ENCODE data around the gene NAALADL2. TPM values are rescaled to one million over a fixed set of nuclear protein-coding genes. Genes with fewer than 3 reads are reported as not detected.

NAALADL2 gene
- total RNA-seq, 4 donors from 2014 or later: 3.8 to 20.3 (median 8.6) TPM

- Histone ChIP-seq H3K4me3 (no peak overlapping the region), H3K27ac (replicated peaks in 1 of 4) (no peak overlapping the region), H3K9me3 (no peaks in the 10 kb centered on the region), H3K36me3 (no peaks in the 10 kb centered on the region), H3K4me1 (no peaks in the 10 kb centered on the region), H3K27me3 (no peaks in the 10 kb centered on the region)
- DNase-seq (ENCODE audit: extremely low spot score): no peak
- WGBS: 93% methylated on average over 2 of the region's 2 CpGs
- no peak for TF ChIP-seq EP300 (IDR thresholded peaks at IDR 0.05)
- no peak for TF ChIP-seq POLR2A (IDR thresholded peaks at IDR 0.05; ENCODE audit: low read depth)
- TF ChIP-seq POLR2AphosphoS5 (IDR thresholded peaks at IDR 0.05): no peak
- TF ChIP-seq CTCF (IDR thresholded peaks at IDR 0.05): no peak
- intact Hi-C loops (cut with DNase I): no loop called here
Observed at GRCh38 chr3:175746308-175746707, 887.2 kb downstream of the NAALADL2 start.

- intact Hi-C loops (cut with DNase I): no loop called here
- no peak for TF ChIP-seq EP300 (IDR thresholded peaks at IDR 0.05)
- 98% methylated on average over 3 of the region's 3 CpGs for WGBS
Observed at GRCh38 chr3:175748087-175748730, 889.1 kb downstream of the NAALADL2 start.

GRCh38 chr3:175749981-175750380 is 890.8 kb downstream of the NAALADL2 start:
- no peaks in the 10 kb centered on the region for H3K27me3 ChIP-seq
- intact Hi-C loops (cut with DNase I): no loop called here
- TF ChIP-seq CTCF (IDR thresholded peaks at IDR 0.05): no peak
- TF ChIP-seq POLR2AphosphoS5 (IDR thresholded peaks at IDR 0.05): no peak
- H3K27ac ChIP-seq (replicated peaks in 1 of 4): no peak overlapping the region
- no peaks in the 10 kb centered on the region for H3K9me3 ChIP-seq
- no peak for DNase-seq (ENCODE audit: extremely low spot score)
- no peaks in the 10 kb centered on the region for H3K4me1 ChIP-seq
- H3K4me3 ChIP-seq: no peak overlapping the region
- H3K36me3 ChIP-seq: no peaks in the 10 kb centered on the region
- 80% methylated on average over 2 of the region's 2 CpGs for WGBS

More at GRCh38 chr3:175748087-175748730, 889.1 kb downstream of the NAALADL2 start:
- Histone ChIP-seq H3K27ac (replicated peaks in 1 of 4) (no peak overlapping the region), H3K4me3 (no peak overlapping the region), H3K4me1 (no peaks in the 10 kb centered on the region), H3K9me3 (no peaks in the 10 kb centered on the region), H3K27me3 (no peaks in the 10 kb centered on the region), H3K36me3 (no peaks in the 10 kb centered on the region)
- DNase-seq (ENCODE audit: extremely low spot score): no peak

GRCh38 chr3:175751089-175751488 is 892.0 kb downstream of the NAALADL2 start:
- H3K4me1 ChIP-seq: no peaks in the 10 kb centered on the region
- WGBS: 97% methylated on average over 2 of the region's 2 CpGs
- no peaks in the 10 kb centered on the region for H3K36me3 ChIP-seq
- DNase-seq (ENCODE audit: extremely low spot score): no peak
- no peaks in the 10 kb centered on the region for H3K27me3 ChIP-seq
- no peaks in the 10 kb centered on the region for H3K9me3 ChIP-seq
- H3K27ac ChIP-seq (replicated peaks in 1 of 4): no peak overlapping the region
- no peak for TF ChIP-seq POLR2A (IDR thresholded peaks at IDR 0.05; ENCODE audit: low read depth)
- intact Hi-C loops (cut with DNase I): no loop called here
- no peak overlapping the region for H3K4me3 ChIP-seq

- Histone ChIP-seq H3K9me3 (no peaks in the 10 kb centered on the region), H3K27ac (replicated peaks in 1 of 4) (no peak overlapping the region), H3K27me3 (no peaks in the 10 kb centered on the region), H3K36me3 (no peaks in the 10 kb centered on the region), H3K4me1 (no peaks in the 10 kb centered on the region), H3K4me3 (no peak overlapping the region)
- TF ChIP-seq EP300 (IDR thresholded peaks at IDR 0.05) (no peak), POLR2AphosphoS5 (IDR thresholded peaks at IDR 0.05) (no peak), CTCF (IDR thresholded peaks at IDR 0.05) (no peak), POLR2A (IDR thresholded peaks at IDR 0.05; ENCODE audit: low read depth) (no peak)
- no peak for DNase-seq (ENCODE audit: extremely low spot score)
- intact Hi-C loops (cut with DNase I): no loop called here
Observed at GRCh38 chr3:175763948-175764347, 904.8 kb downstream of the NAALADL2 start.

GRCh38 chr3:175764722-175765121 is 905.6 kb downstream of the NAALADL2 start:
- DNase-seq (ENCODE audit: extremely low spot score): no peak
- intact Hi-C loops (cut with DNase I): no loop called here
- Histone ChIP-seq H3K36me3 (no peaks in the 10 kb centered on the region), H3K27ac (replicated peaks in 1 of 4) (no peak overlapping the region), H3K4me1 (no peaks in the 10 kb centered on the region), H3K9me3 (no peaks in the 10 kb centered on the region), H3K27me3 (no peaks in the 10 kb centered on the region), H3K4me3 (no peak overlapping the region)
- 83% methylated on average over 2 of the region's 2 CpGs for WGBS
- no peak for TF ChIP-seq POLR2AphosphoS5 (IDR thresholded peaks at IDR 0.05)
- no peak for TF ChIP-seq EP300 (IDR thresholded peaks at IDR 0.05)
- no peak for TF ChIP-seq CTCF (IDR thresholded peaks at IDR 0.05)
- TF ChIP-seq POLR2A (IDR thresholded peaks at IDR 0.05; ENCODE audit: low read depth): no peak
